GM23338 (cell line): ENCODE results near the gene TLE2. TPM values are rescaled to one million over a fixed set of nuclear protein-coding genes. Genes with fewer than 3 reads are reported as not detected.
A peak's percentile ranks its signal among the peaks of the same experiment; 100 is the strongest.

Experiments used
- ATAC-seq: fragments of 200-7000 bp; cut with Tn5 transposase; 3 replicates; pipeline ENCODE4 v1.9.1; 2020
- DNase-seq: peaks from one replicate; pipeline ENCODE4 v3.0.0-alpha.2; 2015; ENCODE audit warnings: low spot score
- H2AFZ ChIP-seq: fragments of 200-600 bp; sonication (generic); 2 replicates; pipeline ENCODE4 v1.8.0; 2016; ENCODE audit warnings: antibody characterized with exemption, mild to moderate bottlenecking, moderate library complexity
- H3F3A ChIP-seq: fragments of 200-600 bp; sonication (generic); replicated peaks from 2 replicates; pipeline ENCODE4 v1.8.0; 2017; ENCODE audit warnings: antibody characterized with exemption, mixed run types, low read depth
- H3K27ac ChIP-seq: fragments of 200-600 bp; sonication (generic); 2 replicates; pipeline ENCODE4 v1.6.1; 2016; ENCODE audit warnings: low read depth
- H3K27me3 ChIP-seq: fragments of 200-600 bp; sonication (generic); 2 replicates; pipeline ENCODE4 v1.8.0; 2016; ENCODE audit warnings: mild to moderate bottlenecking, mixed run types, moderate library complexity; ENCODE audit not compliant: insufficient read depth
- H3K36me3 ChIP-seq: fragments of 200-600 bp; sonication (generic); 2 replicates; pipeline ENCODE4 v1.8.0; 2016; ENCODE audit warnings: mild to moderate bottlenecking; ENCODE audit not compliant: insufficient read depth
- H3K4me1 ChIP-seq: fragments of 200-600 bp; sonication (generic); 2 replicates; pipeline ENCODE4 v1.8.0; 2016; ENCODE audit warnings: mild to moderate bottlenecking, moderate library complexity; ENCODE audit not compliant: insufficient read depth
- H3K4me2 ChIP-seq: fragments of 200-600 bp; sonication (generic); 2 replicates; pipeline ENCODE4 v1.7.1; 2017; ENCODE audit warnings: mixed run types
- H3K4me3 ChIP-seq: fragments of 200-600 bp; sonication (generic); 2 replicates; pipeline ENCODE4 v1.6.1; 2016; ENCODE audit warnings: mixed run types
- H3K79me2 ChIP-seq: fragments of 200-600 bp; sonication (generic); replicated peaks from 2 replicates; pipeline ENCODE4 v1.8.0; 2017; ENCODE audit warnings: mild to moderate bottlenecking; ENCODE audit not compliant: insufficient read depth
- H3K9me2 ChIP-seq: fragments of 200-600 bp; sonication (generic); 2 replicates; pipeline ENCODE4 v1.8.0; 2017; ENCODE audit not compliant: insufficient read depth
- H4K20me1 ChIP-seq: fragments of 200-600 bp; sonication (generic); replicated peaks from 2 replicates; pipeline ENCODE4 v1.8.0; 2017; ENCODE audit warnings: mild to moderate bottlenecking; ENCODE audit not compliant: insufficient read depth
- H3K27ac Mint-ChIP-seq: 2 replicates; pipeline ENCODE4 v1.8.0; 2020; ENCODE audit warnings: inconsistent platforms, mild to moderate bottlenecking, moderate library complexity, mixed read lengths
- H3K27me3 Mint-ChIP-seq: 3 replicates; pipeline ENCODE4 v1.8.0; 2022; ENCODE audit warnings: low read depth, mild to moderate bottlenecking, moderate library complexity, mixed read lengths, inconsistent platforms; ENCODE audit not compliant: insufficient read depth, poor library complexity
- H3K36me3 Mint-ChIP-seq: 3 replicates; pipeline ENCODE4 v1.8.0; 2021; ENCODE audit warnings: low read depth, mild to moderate bottlenecking, inconsistent platforms, moderate library complexity, mixed read lengths
- H3K4me1 Mint-ChIP-seq: 3 replicates; pipeline ENCODE4 v1.8.0; 2020; ENCODE audit warnings: mild to moderate bottlenecking, inconsistent platforms, mixed read lengths
- H3K4me3 Mint-ChIP-seq: 3 replicates; pipeline ENCODE4 v1.8.0; 2021; ENCODE audit warnings: moderate library complexity, mild to moderate bottlenecking, inconsistent platforms, mixed read lengths
- H3K9me3 Mint-ChIP-seq: 3 replicates; pipeline ENCODE4 v1.8.0; 2020; ENCODE audit warnings: moderate library complexity, mild to moderate bottlenecking, inconsistent platforms, mixed read lengths
- CREB1 ChIP-seq: fragments of 250-450 bp; sonication (Bioruptor Pico); IDR thresholded peaks from 2 replicates; pipeline ENCODE4 v1.5.0; 2020; ENCODE audit warnings: low read depth, mild to moderate bottlenecking, moderate library complexity
- CTCF ChIP-seq, 2 experiments: fragments of 200-600 bp in 1 of 2; sonication (generic) in 1 of 2; conservative IDR thresholded peaks; 2 replicates each; pipeline versions ENCODE4 v1.5.1 to v1.6.1; 2016 to 2017; ENCODE audit warnings: antibody characterized with exemption in 2 of 2, low read depth in 2 of 2, mild to moderate bottlenecking in 2 of 2, moderate library complexity in 1 of 2
- ETS1 ChIP-seq: IDR thresholded peaks from 2 replicates; pipeline ENCODE4 v1.6.1; 2016; ENCODE audit warnings: antibody characterized with exemption
- EZH2 ChIP-seq: fragments of 200-600 bp; sonication (generic); IDR thresholded peaks from one replicate; pipeline ENCODE4 v1.8.0; 2017; ENCODE audit warnings: antibody characterized with exemption, mild to moderate bottlenecking, low read depth; ENCODE audit not compliant: unreplicated experiment
- EZH2phosphoT487 ChIP-seq: fragments of 200-600 bp; sonication (generic); IDR thresholded peaks from one replicate; pipeline ENCODE4 v1.8.1; 2018; ENCODE audit warnings: antibody characterized with exemption; ENCODE audit not compliant: unreplicated experiment
- JUNB ChIP-seq: IDR thresholded peaks from one replicate; pipeline ENCODE4 v1.6.1; 2016; ENCODE audit warnings: antibody characterized with exemption; ENCODE audit not compliant: unreplicated experiment
- NANOG ChIP-seq: IDR thresholded peaks from 2 replicates; pipeline ENCODE4 v1.6.1; 2016; ENCODE audit warnings: antibody characterized with exemption, borderline replicate concordance
- POLR2AphosphoS5 ChIP-seq: IDR thresholded peaks from 2 replicates; pipeline ENCODE4 v1.6.1; 2016; ENCODE audit warnings: antibody characterized with exemption, low read depth
- REST ChIP-seq: IDR thresholded peaks from one replicate; pipeline ENCODE4 v1.6.1; 2018; ENCODE audit warnings: antibody characterized with exemption; ENCODE audit not compliant: unreplicated experiment
- STAT1 ChIP-seq: IDR thresholded peaks from one replicate; pipeline ENCODE4 v1.6.1; 2016; ENCODE audit warnings: antibody characterized with exemption; ENCODE audit not compliant: unreplicated experiment
- ZNF114 ChIP-seq: fragments of 250-450 bp; sonication (Bioruptor Pico); IDR thresholded peaks from 2 replicates; pipeline ENCODE4 v1.5.0; 2020; ENCODE audit warnings: mild to moderate bottlenecking, moderate library complexity
- ZNF331 ChIP-seq: fragments of 250-450 bp; sonication (Bioruptor Pico); IDR thresholded peaks from 2 replicates; pipeline ENCODE4 v1.5.0; 2020; ENCODE audit warnings: low read depth, mild to moderate bottlenecking, moderate library complexity
- polyA plus RNA-seq: library from polyadenylated mRNA; unstranded; fragments of >200 nt; fragmentation: Nextera tagmentation; extraction: Ambion mirVana; gene quantifications from 2 replicates; pipeline ENCODE4 v1.2.1, GENCODE V29; 2016
- total RNA-seq: library from RNA; depleted of rRNA; stranded (reverse); fragments of >200 nt; shearing (Covaris generic); gene quantifications from 2 replicates; pipeline ENCODE4 v1.2.3, GENCODE V29; 2014

TLE2 gene
- total and polyA plus RNA-seq, 2 experiments from 2014 or later: 5.2 to 22.8 TPM

- TF ChIP-seq CTCF (conservative IDR thresholded peaks at IDR 0.05; ENCODE audit: low read depth in 2 of 2): no peak
- no peak for TF ChIP-seq STAT1
- no peak for TF ChIP-seq NANOG
- no peak for TF ChIP-seq CREB1
- no peak for TF ChIP-seq JUNB
- TF ChIP-seq EZH2phosphoT487: no peak
- no peak for TF ChIP-seq EZH2
- no peak for TF ChIP-seq ZNF114 (CRISPR knock-in tag)
- no peak for TF ChIP-seq REST
- no peak for TF ChIP-seq POLR2AphosphoS5
- TF ChIP-seq ZNF331 (CRISPR knock-in tag): no peak
- no peak for TF ChIP-seq ETS1
- Histone ChIP-seq H4K20me1 (no peaks in the 10 kb centered on the region; the same call in 1 of the 2 replicates), H3K79me2 (no peaks in the 10 kb centered on the region), H3K36me3 (no peaks in the 10 kb centered on the region), H3K27ac (no peak overlapping the region), H3K27me3 (no peaks in the 10 kb centered on the region), H2AFZ (no peak overlapping the region), H3F3A (no peaks in the 10 kb centered on the region), H3K9me2 (no peaks in the 10 kb centered on the region), H3K4me1 (no peaks in the 10 kb centered on the region; the same call in 1 of the 2 replicates), H3K4me3 (no peak overlapping the region), H3K4me2 (0 out of 2 replicates have a peak overlapping the region, but pooled peaks have one; percentile 14)
- H3K4me1 Mint-ChIP-seq: no peaks in the 10 kb centered on the region; the same call in 2 of the 3 replicates
- DNase-seq (no peak), ATAC-seq (no peak)
- H3K27me3 Mint-ChIP-seq: peaks cover 7% of the 10 kb centered on the region
- no peak overlapping the region for H3K27ac Mint-ChIP-seq
- H3K4me3 Mint-ChIP-seq: no peak overlapping the region
- H3K9me3 Mint-ChIP-seq: no peaks in the 10 kb centered on the region
- peaks cover 2% of the 10 kb centered on the region; the same call in 2 of the 3 replicates for H3K36me3 Mint-ChIP-seq
These were observed 23.7 kb downstream of the TLE2 start for GRCh38 chr19:3005345-3005744.
